ENCODE measurements around the gene ESR2. TPM values are rescaled to one million over a fixed set of nuclear protein-coding genes. Genes with fewer than 3 reads are reported as not detected.
"Not testable (repeated sequence)": the region's sequence is repeated elsewhere in the genome, so short reads cannot be mapped to it uniquely, and the experiment has no call there.

The ESR2 gene
- total RNA-seq, 2 donors from 2014 or later, result 0.56 to 6.1 TPM

- Mint-ChIP-seq H3K4me3 (no peak overlapping the region), H3K27ac (no peak overlapping the region), H3K27me3 (no peaks in the 10 kb centered on the region), H3K36me3 (ENCODE audit: low read depth) (peaks cover 88% of the 10 kb centered on the region), H3K4me1 (no peaks in the 10 kb centered on the region), H3K9me3 (no peaks in the 10 kb centered on the region)
- no peak for ATAC-seq (replicated peaks)
Measured at GRCh38 chr14:64220466-64220865, 73.7 kb downstream of the ESR2 start.

- Mint-ChIP-seq H3K9me3 (no peaks in the 10 kb centered on the region), H3K4me3 (no peak overlapping the region), H3K27ac (no peak overlapping the region), H3K27me3 (no peaks in the 10 kb centered on the region), H3K36me3 (ENCODE audit: low read depth) (peaks cover 88% of the 10 kb centered on the region), H3K4me1 (no peaks in the 10 kb centered on the region)
- no peak for ATAC-seq (replicated peaks)
Measured at GRCh38 chr14:64220056-64220455, 74.1 kb downstream of the ESR2 start.

GRCh38 chr14:64218344-64219240 lies 75.6 kb downstream of the ESR2 start:
- no peaks in the 10 kb centered on the region for H3K27me3 Mint-ChIP-seq
- no peaks in the 10 kb centered on the region for H3K9me3 Mint-ChIP-seq
- peaks cover 88% of the 10 kb centered on the region for H3K36me3 Mint-ChIP-seq (ENCODE audit: low read depth)
- peak overlapping the region; percentile 56 for H3K27ac Mint-ChIP-seq
- H3K4me1 Mint-ChIP-seq, result no peaks in the 10 kb centered on the region
- peak; percentile 34 for ATAC-seq (replicated peaks)
- no peak overlapping the region for H3K4me3 Mint-ChIP-seq

- Mint-ChIP-seq H3K4me1 (no peaks in the 10 kb centered on the region), H3K36me3 (ENCODE audit: low read depth) (peaks cover 88% of the 10 kb centered on the region), H3K9me3 (no peaks in the 10 kb centered on the region), H3K27ac (peak overlapping the region; percentile 56), H3K4me3 (no peak overlapping the region), H3K27me3 (no peaks in the 10 kb centered on the region)
- no peak for ATAC-seq (replicated peaks)
Measured at GRCh38 chr14:64217834-64218233, 76.3 kb downstream of the ESR2 start.

- Mint-ChIP-seq H3K27me3 (no peaks in the 10 kb centered on the region), H3K4me3 (no peak overlapping the region), H3K9me3 (no peaks in the 10 kb centered on the region), H3K27ac (no peak overlapping the region), H3K4me1 (no peaks in the 10 kb centered on the region), H3K36me3 (ENCODE audit: low read depth) (peaks cover 90% of the 10 kb centered on the region)
- ATAC-seq (replicated peaks), result no peak
Measured at GRCh38 chr14:64217308-64217707, 76.9 kb downstream of the ESR2 start.

- Mint-ChIP-seq H3K4me1 (no peaks in the 10 kb centered on the region), H3K4me3 (no peak overlapping the region), H3K27ac (no peak overlapping the region), H3K9me3 (no peaks in the 10 kb centered on the region), H3K36me3 (ENCODE audit: low read depth) (peaks cover 92% of the 10 kb centered on the region), H3K27me3 (no peaks in the 10 kb centered on the region)
- no peak for ATAC-seq (replicated peaks)
Measured at GRCh38 chr14:64215978-64216377, 78.2 kb downstream of the ESR2 start.

GRCh38 chr14:64215274-64215673 lies 78.9 kb downstream of the ESR2 start:
- Mint-ChIP-seq H3K27me3 (no peaks in the 10 kb centered on the region), H3K27ac (no peak overlapping the region), H3K36me3 (ENCODE audit: low read depth) (peaks cover 95% of the 10 kb centered on the region), H3K9me3 (no peaks in the 10 kb centered on the region), H3K4me1 (no peaks in the 10 kb centered on the region), H3K4me3 (no peak overlapping the region)
- no peak for ATAC-seq (replicated peaks)

- Mint-ChIP-seq H3K9me3 (no peaks in the 10 kb centered on the region), H3K36me3 (ENCODE audit: low read depth) (peaks cover 100% of the 10 kb centered on the region), H3K4me3 (no peak overlapping the region), H3K27ac (no peak overlapping the region), H3K4me1 (no peaks in the 10 kb centered on the region), H3K27me3 (no peaks in the 10 kb centered on the region)
- no peak for ATAC-seq (replicated peaks)
Measured at GRCh38 chr14:64213853-64214570, 80.2 kb downstream of the ESR2 start.

- Mint-ChIP-seq H3K27ac (peak overlapping the region; percentile 67), H3K4me3 (no peak overlapping the region), H3K9me3 (no peaks in the 10 kb centered on the region), H3K4me1 (no peaks in the 10 kb centered on the region), H3K36me3 (ENCODE audit: low read depth) (peaks cover 99% of the 10 kb centered on the region), H3K27me3 (no peaks in the 10 kb centered on the region)
- ATAC-seq (replicated peaks), result no peak
Measured at GRCh38 chr14:64213086-64213485, 81.1 kb downstream of the ESR2 start.

GRCh38 chr14:64212666-64213065 lies 81.5 kb downstream of the ESR2 start:
- no peaks in the 10 kb centered on the region for H3K4me1 Mint-ChIP-seq
- ATAC-seq (replicated peaks), result no peak

GRCh38 chr14:64210912-64211311 lies 83.3 kb downstream of the ESR2 start:
- peaks cover 90% of the 10 kb centered on the region for H3K36me3 Mint-ChIP-seq (ENCODE audit: low read depth)
- H3K9me3 Mint-ChIP-seq; H3K4me3 Mint-ChIP-seq; H3K27me3 Mint-ChIP-seq; H3K4me1 Mint-ChIP-seq; ATAC-seq (replicated peaks): not testable (repeated sequence)
- H3K27ac Mint-ChIP-seq, result peak overlapping the region; percentile 21

More at GRCh38 chr14:64212666-64213065, 81.5 kb downstream of the ESR2 start:
- Mint-ChIP-seq H3K36me3 (ENCODE audit: low read depth) (peaks cover 99% of the 10 kb centered on the region), H3K4me3 (no peak overlapping the region), H3K9me3 (no peaks in the 10 kb centered on the region), H3K27ac (no peak overlapping the region), H3K27me3 (no peaks in the 10 kb centered on the region)

GRCh38 chr14:64210216-64210615 lies 84.0 kb downstream of the ESR2 start:
- Mint-ChIP-seq H3K27ac (no peak overlapping the region), H3K27me3 (no peaks in the 10 kb centered on the region), H3K9me3 (no peaks in the 10 kb centered on the region), H3K36me3 (ENCODE audit: low read depth) (peaks cover 87% of the 10 kb centered on the region), H3K4me1 (no peaks in the 10 kb centered on the region), H3K4me3 (no peak overlapping the region)
- no peak for ATAC-seq (replicated peaks)

GRCh38 chr14:64209444-64210131 lies 84.6 kb downstream of the ESR2 start:
- no peak for ATAC-seq (replicated peaks)
- H3K4me3 Mint-ChIP-seq, result no peak overlapping the region

GRCh38 chr14:64208981-64209380 lies 85.2 kb downstream of the ESR2 start:
- Mint-ChIP-seq H3K4me3 (no peak overlapping the region), H3K27ac (no peak overlapping the region), H3K4me1 (no peaks in the 10 kb centered on the region), H3K9me3 (no peaks in the 10 kb centered on the region), H3K27me3 (no peaks in the 10 kb centered on the region), H3K36me3 (ENCODE audit: low read depth) (peaks cover 77% of the 10 kb centered on the region)
- ATAC-seq (replicated peaks), result no peak

More at GRCh38 chr14:64209444-64210131, 84.6 kb downstream of the ESR2 start:
- no peak overlapping the region for H3K27ac Mint-ChIP-seq
- H3K36me3 Mint-ChIP-seq (ENCODE audit: low read depth), result peaks cover 80% of the 10 kb centered on the region
- no peaks in the 10 kb centered on the region for H3K9me3 Mint-ChIP-seq
- H3K4me1 Mint-ChIP-seq, result no peaks in the 10 kb centered on the region
- no peaks in the 10 kb centered on the region for H3K27me3 Mint-ChIP-seq
